WTC11 (cell line): Measurements from ENCODE around the gene GPRC5A.

Experiments
- FOXP1 ChIP-seq: sonication (generic); formaldehyde crosslinking; IDR thresholded peaks from 2 replicates; pipeline ENCODE4 v1.8.0; 2022; ENCODE audit warnings: missing genetic modification reagents, mild to moderate bottlenecking, moderate library complexity, borderline replicate concordance
- JUN ChIP-seq: sonication (generic); formaldehyde crosslinking; IDR thresholded peaks from 2 replicates; pipeline ENCODE4 v1.8.0; 2023; ENCODE audit warnings: mild to moderate bottlenecking, missing genetic modification reagents
- TF ChIP-seq, protein P1 (sequence below): fragments of 200-600 bp; IDR thresholded peaks from 2 replicates; pipeline ENCODE4 v1.8.0; 2022; ENCODE audit warnings: antibody characterized with exemption

DNA sequence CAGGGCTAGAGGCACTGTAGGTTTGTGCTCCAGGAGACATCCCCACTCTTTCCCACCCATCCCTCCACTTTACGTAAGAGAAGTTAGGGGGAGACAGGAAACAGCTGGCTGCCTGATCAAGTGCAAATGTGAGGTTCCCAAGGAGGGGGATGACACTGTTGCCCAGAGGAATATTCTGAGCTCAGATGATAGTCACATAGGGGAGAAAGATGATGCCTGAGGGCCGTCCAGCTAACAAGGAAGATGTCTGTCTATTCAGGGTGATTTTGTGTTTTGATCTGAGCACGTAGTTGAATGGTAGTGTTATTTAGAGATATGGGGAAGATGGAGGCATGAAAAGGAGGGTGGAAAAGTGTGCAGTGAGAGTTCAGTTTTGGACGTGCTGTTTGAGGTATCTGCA lies 74.5 kb downstream of the GPRC5A start:
- TF ChIP-seq FOXP1 (no peak), JUN (CRISPR knock-in tag) (no peak)
- TF ChIP-seq, protein P1, sequence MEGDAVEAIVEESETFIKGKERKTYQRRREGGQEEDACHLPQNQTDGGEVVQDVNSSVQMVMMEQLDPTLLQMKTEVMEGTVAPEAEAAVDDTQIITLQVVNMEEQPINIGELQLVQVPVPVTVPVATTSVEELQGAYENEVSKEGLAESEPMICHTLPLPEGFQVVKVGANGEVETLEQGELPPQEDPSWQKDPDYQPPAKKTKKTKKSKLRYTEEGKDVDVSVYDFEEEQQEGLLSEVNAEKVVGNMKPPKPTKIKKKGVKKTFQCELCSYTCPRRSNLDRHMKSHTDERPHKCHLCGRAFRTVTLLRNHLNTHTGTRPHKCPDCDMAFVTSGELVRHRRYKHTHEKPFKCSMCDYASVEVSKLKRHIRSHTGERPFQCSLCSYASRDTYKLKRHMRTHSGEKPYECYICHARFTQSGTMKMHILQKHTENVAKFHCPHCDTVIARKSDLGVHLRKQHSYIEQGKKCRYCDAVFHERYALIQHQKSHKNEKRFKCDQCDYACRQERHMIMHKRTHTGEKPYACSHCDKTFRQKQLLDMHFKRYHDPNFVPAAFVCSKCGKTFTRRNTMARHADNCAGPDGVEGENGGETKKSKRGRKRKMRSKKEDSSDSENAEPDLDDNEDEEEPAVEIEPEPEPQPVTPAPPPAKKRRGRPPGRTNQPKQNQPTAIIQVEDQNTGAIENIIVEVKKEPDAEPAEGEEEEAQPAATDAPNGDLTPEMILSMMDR: no peak
